Mononuclear cell (primary cell): Measurements from ENCODE around the gene RANGRF. TPM values are rescaled to one million over a fixed set of nuclear protein-coding genes. Genes with fewer than 3 reads are reported as not detected.

Experiments used
- total RNA-seq: library from RNA; depleted of rRNA; stranded (reverse); fragments of >200 nt; gene quantifications from one replicate; pipeline ENCODE4 v1.2.3, GENCODE V29; 2012

Gene RANGRF
- total RNA-seq, 1 donor, result 5.1 TPM

Other genes with a start within 250 kb of the RANGRF start
- gene ALOX15B, start 249.6 kb upstream of the RANGRF start, total RNA-seq, result 0.10 TPM
- not detected for gene ALOX12B, start 201.0 kb upstream of the RANGRF start, total RNA-seq
- 0.10 TPM for gene ALOXE3, start 170.2 kb upstream of the RANGRF start, total RNA-seq
- gene HES7, start 164.6 kb upstream of the RANGRF start, total RNA-seq, result not detected
- 250 TPM for gene PER1, start 136.3 kb upstream of the RANGRF start, total RNA-seq
- gene VAMP2, start 125.7 kb upstream of the RANGRF start, total RNA-seq, result 40.3 TPM
- gene TMEM107, start 112.3 kb upstream of the RANGRF start, total RNA-seq, result 221 TPM
- gene BORCS6, start 98.5 kb upstream of the RANGRF start, total RNA-seq, result 9.2 TPM
- gene AURKB, start 78.1 kb upstream of the RANGRF start, total RNA-seq, result 1.5 TPM
- 61.2 TPM for gene CTC1, start 40.6 kb upstream of the RANGRF start, total RNA-seq
- gene PFAS, start 39.4 kb upstream of the RANGRF start, total RNA-seq, result 6.0 TPM
- 0.42 TPM for gene SLC25A35, start 6.7 kb downstream of the RANGRF start, total RNA-seq
- gene ARHGEF15, start 21.6 kb downstream of the RANGRF start, total RNA-seq, result not detected
- gene ODF4, start 51.2 kb downstream of the RANGRF start, total RNA-seq, result not detected
- gene RPL26, start 94.5 kb downstream of the RANGRF start, total RNA-seq, result 6,688 TPM
- gene RNF222, start 109.2 kb downstream of the RANGRF start, total RNA-seq, result 0.73 TPM
- 156 TPM for gene NDEL1, start 147.2 kb downstream of the RANGRF start, total RNA-seq